GM12872 (cell line): ENCODE measurements around the gene ERH.

Source experiments
- CTCF ChIP-seq: IDR thresholded peaks from 3 replicates; pipeline ENCODE4 v1.5.1; 2011; ENCODE audit warnings: low read depth, mild to moderate bottlenecking, low read length, moderate library complexity; ENCODE audit not compliant: insufficient read depth

Gene ERH

GRCh38 chr14:69354383-69355153, 43.5 kb downstream of the ERH start:
- TF ChIP-seq CTCF = no peak

GRCh38 chr14:69353168-69353567, 44.9 kb downstream of the ERH start:
- TF ChIP-seq CTCF = no peak

GRCh38 chr14:69351911-69352310, 46.2 kb downstream of the ERH start:
- no peak for TF ChIP-seq CTCF

- TF ChIP-seq CTCF = no peak
Observed at GRCh38 chr14:69351385-69351784, 46.7 kb downstream of the ERH start.

- no peak for TF ChIP-seq CTCF
Observed at GRCh38 chr14:69350892-69351291, 47.2 kb downstream of the ERH start.

GRCh38 chr14:69349091-69349777, 48.9 kb downstream of the ERH start:
- TF ChIP-seq CTCF = no peak

- TF ChIP-seq CTCF = peak; percentile 65
Observed at GRCh38 chr14:69346710-69347109, 51.4 kb downstream of the ERH start.
